T-helper 1 cell treated with Interleukin-12 subunit alpha and Interleukin-12 subunit beta and Interleukin-4 antibody, amounts not matched to agents 30 μg/mL and 1 μg/mL, for 36 hours (primary cell): ENCODE measurements around the gene GNAT1.
A peak's percentile ranks its signal among the peaks of the same experiment; 100 is the strongest.

ENCODE experiments used
- H3K27ac Mint-ChIP-seq: one replicate; pipeline ENCODE4 v1.8.0; 2021; ENCODE audit warnings: mild to moderate bottlenecking, mixed read lengths
- H3K27me3 Mint-ChIP-seq: one replicate; pipeline ENCODE4 v1.8.0; 2021; ENCODE audit warnings: low read depth, mixed read lengths
- H3K36me3 Mint-ChIP-seq: one replicate; pipeline ENCODE4 v1.8.0; 2021; ENCODE audit warnings: low read depth, mixed read lengths
- H3K4me1 Mint-ChIP-seq: one replicate; pipeline ENCODE4 v1.8.0; 2021; ENCODE audit warnings: low read depth, mixed read lengths
- H3K4me3 Mint-ChIP-seq: one replicate; pipeline ENCODE4 v1.8.0; 2021; ENCODE audit warnings: mild to moderate bottlenecking, moderate library complexity, mixed read lengths
- H3K9me3 Mint-ChIP-seq: one replicate; pipeline ENCODE4 v1.8.0; 2021; ENCODE audit warnings: mixed read lengths

GNAT1 gene

DNA sequence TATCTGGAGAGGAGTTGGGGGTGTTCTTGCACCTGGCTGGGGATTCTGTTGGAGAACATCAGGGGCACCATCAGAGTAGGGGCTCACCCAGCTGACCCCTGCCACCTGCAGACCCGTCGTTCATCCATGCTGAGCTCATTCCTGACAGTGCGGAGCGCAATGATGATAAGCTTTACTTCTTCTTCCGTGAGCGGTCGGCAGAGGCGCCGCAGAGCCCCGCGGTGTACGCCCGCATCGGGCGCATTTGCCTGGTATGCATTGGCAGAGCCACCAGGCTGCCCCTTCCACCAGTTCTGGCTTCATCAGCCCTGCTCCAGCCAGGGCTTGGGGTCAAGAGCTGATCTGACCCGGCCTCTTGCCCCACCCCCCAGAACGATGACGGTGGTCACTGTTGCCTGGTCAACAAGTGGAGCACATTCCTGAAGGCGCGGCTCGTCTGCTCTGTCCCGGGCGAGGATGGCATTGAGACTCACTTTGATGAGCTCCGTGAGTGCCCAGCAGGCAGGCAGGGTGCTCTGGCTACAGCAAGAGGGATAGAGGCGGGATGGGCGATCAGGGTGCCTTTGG, 8.8 kb upstream of the GNAT1 start:
- no peaks in the 10 kb centered on the region for H3K36me3 Mint-ChIP-seq

DNA sequence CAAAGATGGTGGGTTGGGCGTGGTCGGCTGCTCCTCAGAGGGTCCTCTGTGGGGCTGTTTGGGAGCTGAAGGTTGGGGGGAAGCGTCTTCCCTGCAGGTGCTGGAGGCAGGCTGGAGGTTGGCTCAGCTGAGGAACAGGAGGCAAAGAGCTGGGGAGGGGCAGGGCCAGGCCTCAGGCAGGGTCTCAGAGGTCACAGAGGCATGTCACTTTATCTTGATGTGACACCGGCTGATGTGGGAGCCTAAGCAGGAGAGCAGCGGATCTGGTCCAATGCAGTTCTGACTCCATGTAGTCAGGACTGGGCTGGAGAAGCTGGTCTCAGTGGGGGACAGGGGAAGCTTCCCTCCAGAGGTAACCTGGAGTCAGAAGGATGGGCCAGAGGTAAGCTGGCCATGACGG, 7.7 kb upstream of the GNAT1 start:
- no peaks in the 10 kb centered on the region for H3K4me1 Mint-ChIP-seq
- H3K4me3 Mint-ChIP-seq: no peak overlapping the region
- H3K27ac Mint-ChIP-seq: no peak overlapping the region
- no peaks in the 10 kb centered on the region for H3K36me3 Mint-ChIP-seq
- H3K27me3 Mint-ChIP-seq: no peaks in the 10 kb centered on the region
- H3K9me3 Mint-ChIP-seq: no peaks in the 10 kb centered on the region

More for the DNA sequence above, 8.8 kb upstream of the GNAT1 start:
- H3K4me1 Mint-ChIP-seq: no peaks in the 10 kb centered on the region
- no peaks in the 10 kb centered on the region for H3K27me3 Mint-ChIP-seq
- H3K27ac Mint-ChIP-seq: no peak overlapping the region
- no peaks in the 10 kb centered on the region for H3K9me3 Mint-ChIP-seq
- no peak overlapping the region for H3K4me3 Mint-ChIP-seq

DNA sequence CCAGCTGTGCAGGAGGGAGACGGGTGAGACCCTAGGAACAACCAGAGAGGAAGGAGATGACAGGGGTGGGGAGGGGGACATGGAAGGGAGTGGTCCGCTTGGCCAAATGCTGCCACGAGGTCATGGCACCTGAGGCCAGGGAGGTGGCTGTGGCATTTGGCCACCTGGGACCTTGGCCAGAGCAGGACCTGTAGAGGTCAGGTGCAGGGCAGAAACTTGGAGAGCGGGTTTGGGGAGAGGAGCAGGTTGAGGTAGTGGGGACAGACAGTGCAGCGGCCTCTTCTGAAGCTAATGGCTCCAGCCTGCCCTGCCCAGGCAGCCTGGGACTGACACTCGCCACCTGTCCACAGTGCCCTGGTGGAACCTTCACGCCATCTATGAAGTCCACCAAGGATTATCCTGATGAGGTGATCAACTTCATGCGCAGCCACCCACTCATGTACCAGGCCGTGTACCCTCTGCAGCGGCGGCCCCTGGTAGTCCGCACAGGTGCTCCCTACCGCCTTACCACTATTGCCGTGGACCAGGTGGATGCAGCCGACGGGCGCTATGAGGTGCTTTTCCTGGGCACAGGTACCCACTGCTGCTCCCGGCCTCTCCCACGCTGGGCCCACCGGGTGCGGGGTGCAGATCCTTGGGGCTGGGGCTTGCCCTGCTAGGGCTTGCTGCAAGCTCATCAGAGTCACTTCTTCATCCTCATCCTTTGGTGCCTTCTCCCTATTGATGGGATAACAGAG, 7.0 kb upstream of the GNAT1 start:
- no peaks in the 10 kb centered on the region for H3K36me3 Mint-ChIP-seq

DNA sequence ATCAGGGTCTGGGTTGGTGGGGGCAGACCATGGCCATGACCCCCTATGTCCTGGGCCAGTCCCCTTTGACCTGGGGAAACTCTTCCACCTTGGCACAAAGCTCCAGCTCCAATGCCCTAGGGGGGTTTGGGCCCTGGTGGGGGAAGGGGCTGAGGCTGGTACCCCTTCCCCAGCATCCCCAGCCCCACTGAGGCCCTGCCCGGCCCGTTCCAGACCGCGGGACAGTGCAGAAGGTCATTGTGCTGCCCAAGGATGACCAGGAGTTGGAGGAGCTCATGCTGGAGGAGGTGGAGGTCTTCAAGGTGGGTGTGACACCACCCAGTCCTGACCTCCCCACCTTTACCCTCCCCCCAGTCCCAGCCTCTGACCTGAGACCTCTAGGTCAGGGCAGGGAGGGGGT, 6.2 kb upstream of the GNAT1 start:
- Mint-ChIP-seq H3K36me3 (no peaks in the 10 kb centered on the region), H3K4me1 (no peaks in the 10 kb centered on the region), H3K27me3 (no peaks in the 10 kb centered on the region), H3K27ac (no peak overlapping the region), H3K9me3 (no peaks in the 10 kb centered on the region), H3K4me3 (no peak overlapping the region)

More for the DNA sequence above, 7.0 kb upstream of the GNAT1 start:
- Mint-ChIP-seq H3K4me3 (no peak overlapping the region), H3K27me3 (no peaks in the 10 kb centered on the region), H3K9me3 (no peaks in the 10 kb centered on the region), H3K27ac (no peak overlapping the region), H3K4me1 (no peaks in the 10 kb centered on the region)

DNA sequence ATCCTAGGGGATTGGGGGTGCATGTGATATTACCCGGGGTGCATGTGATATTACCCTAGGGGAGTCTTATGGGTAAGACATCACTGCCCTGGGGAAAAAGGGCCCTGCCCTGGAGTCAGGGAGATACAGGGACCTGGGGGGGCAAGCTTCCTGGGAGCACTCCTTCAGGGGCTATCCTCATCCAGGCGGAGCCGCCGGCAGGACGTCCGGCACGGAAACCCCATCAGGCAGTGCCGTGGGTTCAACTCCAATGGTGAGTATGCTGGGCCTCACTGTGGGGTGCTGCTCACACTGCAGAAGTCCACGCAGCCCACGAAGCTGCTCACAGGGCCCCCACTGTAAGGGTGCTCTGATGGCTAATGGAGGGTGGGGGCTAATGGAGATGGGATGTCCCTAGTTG, 5.3 kb upstream of the GNAT1 start:
- Mint-ChIP-seq H3K36me3 (no peaks in the 10 kb centered on the region), H3K27me3 (no peaks in the 10 kb centered on the region), H3K4me1 (no peaks in the 10 kb centered on the region), H3K9me3 (no peaks in the 10 kb centered on the region), H3K4me3 (no peak overlapping the region), H3K27ac (no peak overlapping the region)

DNA sequence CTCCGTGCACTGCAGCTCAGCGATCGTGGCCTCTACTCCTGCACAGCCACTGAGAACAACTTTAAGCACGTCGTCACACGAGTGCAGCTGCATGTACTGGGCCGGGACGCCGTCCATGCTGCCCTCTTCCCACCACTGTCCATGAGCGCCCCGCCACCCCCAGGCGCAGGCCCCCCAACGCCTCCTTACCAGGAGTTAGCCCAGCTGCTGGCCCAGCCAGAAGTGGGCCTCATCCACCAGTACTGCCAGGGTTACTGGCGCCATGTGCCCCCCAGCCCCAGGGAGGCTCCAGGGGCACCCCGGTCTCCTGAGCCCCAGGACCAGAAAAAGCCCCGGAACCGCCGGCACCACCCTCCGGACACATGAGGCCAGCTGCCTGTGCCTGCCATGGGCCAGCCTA, 3.7 kb upstream of the GNAT1 start:
- Mint-ChIP-seq H3K36me3 (no peaks in the 10 kb centered on the region), H3K9me3 (no peaks in the 10 kb centered on the region), H3K4me1 (no peaks in the 10 kb centered on the region), H3K4me3 (no peak overlapping the region), H3K27ac (no peak overlapping the region), H3K27me3 (peaks cover 2% of the 10 kb centered on the region)

DNA sequence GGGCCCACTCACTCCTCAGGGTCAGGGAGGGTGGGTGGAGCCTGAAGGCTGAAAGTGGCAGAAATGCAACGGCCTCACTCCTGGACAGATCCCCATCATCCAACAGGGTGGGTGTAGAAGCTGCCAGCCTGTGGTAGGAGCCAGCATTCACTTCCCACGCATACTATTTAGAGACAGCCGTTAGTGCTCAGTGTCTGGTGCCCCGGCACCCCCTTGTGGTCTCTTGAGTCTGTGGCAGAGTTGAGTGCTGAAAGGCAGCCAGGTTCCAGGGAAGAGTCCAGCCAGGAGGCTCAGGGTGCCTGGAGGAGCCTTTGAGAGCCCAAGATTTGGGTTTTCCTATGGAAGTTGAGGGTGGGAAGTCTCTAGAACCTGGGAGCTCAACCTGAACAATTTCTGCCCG, 2.1 kb upstream of the GNAT1 start:
- H3K27me3 Mint-ChIP-seq: peaks cover 6% of the 10 kb centered on the region
- H3K4me1 Mint-ChIP-seq: peaks cover 1% of the 10 kb centered on the region
- H3K27ac Mint-ChIP-seq: no peak overlapping the region
- H3K4me3 Mint-ChIP-seq: no peak overlapping the region
- no peaks in the 10 kb centered on the region for H3K36me3 Mint-ChIP-seq
- no peaks in the 10 kb centered on the region for H3K9me3 Mint-ChIP-seq

DNA sequence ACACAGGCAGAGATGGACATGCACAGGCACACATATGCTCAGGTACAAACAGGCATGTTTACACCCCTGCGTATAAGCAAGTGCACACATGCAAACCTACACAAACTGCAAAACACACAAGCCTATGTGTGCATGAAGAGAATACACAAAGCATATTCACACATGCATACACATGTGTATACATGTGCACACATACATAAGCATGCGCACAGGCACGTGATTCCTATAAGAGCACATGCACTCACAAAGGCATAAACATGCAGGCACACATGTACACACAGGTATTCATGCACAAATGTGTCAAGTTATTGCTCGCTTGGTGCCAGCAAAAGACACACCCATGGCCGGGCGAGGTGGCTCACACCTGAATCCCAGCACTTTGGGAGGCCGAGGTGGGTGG, 1.4 kb upstream of the GNAT1 start:
- Mint-ChIP-seq H3K9me3 (no peaks in the 10 kb centered on the region), H3K36me3 (no peaks in the 10 kb centered on the region), H3K27ac (no peak overlapping the region), H3K4me1 (peaks cover 4% of the 10 kb centered on the region), H3K4me3 (no peak overlapping the region), H3K27me3 (peaks cover 9% of the 10 kb centered on the region)

DNA sequence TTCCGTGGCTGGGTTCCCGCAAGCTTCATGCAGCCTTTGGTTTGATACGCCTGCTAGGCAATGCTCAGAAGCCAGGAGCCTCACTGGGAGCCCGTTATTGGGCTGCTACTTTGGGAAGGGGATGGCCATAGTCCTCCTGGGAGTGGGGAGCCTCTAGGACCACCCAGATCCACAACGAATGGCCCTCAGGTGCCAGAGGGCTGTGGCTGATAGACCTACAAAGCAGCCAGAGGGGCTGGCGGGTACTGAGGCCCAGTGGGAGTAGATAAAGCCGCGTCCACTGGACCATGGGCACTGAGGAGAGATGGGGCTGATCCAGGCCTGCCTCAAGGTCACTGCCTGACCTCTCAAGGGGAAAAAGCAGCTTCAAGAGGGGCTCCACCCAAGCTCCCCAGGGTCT, 714 bp downstream of the GNAT1 start:
- peaks cover 15% of the 10 kb centered on the region for H3K27me3 Mint-ChIP-seq
- H3K27ac Mint-ChIP-seq: no peak overlapping the region
- no peaks in the 10 kb centered on the region for H3K36me3 Mint-ChIP-seq
- H3K4me3 Mint-ChIP-seq: no peak overlapping the region
- H3K4me1 Mint-ChIP-seq: peaks cover 4% of the 10 kb centered on the region
- no peaks in the 10 kb centered on the region for H3K9me3 Mint-ChIP-seq

DNA sequence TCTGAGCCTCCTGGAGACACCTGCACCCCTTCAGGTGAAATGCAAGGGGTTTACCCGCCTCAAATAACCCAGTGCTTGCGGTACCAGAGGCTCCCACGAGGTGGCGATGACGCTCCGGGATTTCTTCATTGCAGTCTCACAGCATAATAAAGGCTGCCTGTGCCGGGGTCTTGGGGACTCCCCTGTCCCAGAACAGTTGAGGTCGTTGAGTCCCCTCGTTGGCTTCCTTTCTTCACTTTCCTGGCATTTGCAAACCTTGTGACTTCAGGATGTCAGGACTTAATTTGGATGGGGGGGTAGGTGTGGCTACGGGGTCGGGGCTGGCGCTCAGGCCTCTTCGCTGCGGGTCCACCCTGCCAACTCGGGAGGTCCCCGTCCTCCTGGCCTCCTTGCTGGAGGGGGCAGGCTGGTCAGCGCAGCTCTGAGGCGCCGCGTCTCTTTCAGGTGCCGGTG, 1.3 kb downstream of the GNAT1 start:
- Mint-ChIP-seq H3K27ac (no peak overlapping the region), H3K4me1 (peaks cover 4% of the 10 kb centered on the region), H3K4me3 (no peak overlapping the region), H3K36me3 (no peaks in the 10 kb centered on the region), H3K9me3 (no peaks in the 10 kb centered on the region), H3K27me3 (peaks cover 21% of the 10 kb centered on the region)

DNA sequence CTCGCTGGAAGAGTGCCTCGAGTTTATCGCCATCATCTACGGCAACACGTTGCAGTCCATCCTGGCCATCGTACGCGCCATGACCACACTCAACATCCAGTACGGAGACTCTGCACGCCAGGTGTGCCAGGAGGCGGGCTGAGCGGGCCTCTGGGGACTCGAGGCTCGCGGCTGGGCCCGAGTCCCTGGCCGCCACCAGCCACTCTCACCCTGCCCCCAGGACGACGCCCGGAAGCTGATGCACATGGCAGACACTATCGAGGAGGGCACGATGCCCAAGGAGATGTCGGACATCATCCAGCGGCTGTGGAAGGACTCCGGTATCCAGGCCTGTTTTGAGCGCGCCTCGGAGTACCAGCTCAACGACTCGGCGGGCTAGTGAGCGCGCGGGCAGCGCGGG, 1.9 kb downstream of the GNAT1 start:
- Mint-ChIP-seq H3K27me3 (peaks cover 22% of the 10 kb centered on the region), H3K4me1 (peaks cover 4% of the 10 kb centered on the region), H3K27ac (no peak overlapping the region), H3K4me3 (no peak overlapping the region), H3K9me3 (no peaks in the 10 kb centered on the region), H3K36me3 (no peaks in the 10 kb centered on the region)

DNA sequence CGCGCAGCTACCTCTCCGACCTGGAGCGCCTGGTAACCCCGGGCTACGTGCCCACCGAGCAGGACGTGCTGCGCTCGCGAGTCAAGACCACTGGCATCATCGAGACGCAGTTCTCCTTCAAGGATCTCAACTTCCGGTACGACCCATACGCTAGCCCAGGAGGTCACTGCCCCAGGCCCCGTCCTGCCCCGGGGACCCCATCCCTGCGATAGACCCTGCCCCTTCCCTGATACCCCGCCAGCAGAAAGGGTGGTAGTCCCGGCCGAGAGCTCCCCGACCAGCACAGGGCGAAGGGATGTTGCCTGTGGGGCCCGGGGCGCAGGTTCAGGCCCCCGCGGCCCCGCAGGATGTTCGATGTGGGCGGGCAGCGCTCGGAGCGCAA, 2.3 kb downstream of the GNAT1 start:
- peaks cover 22% of the 10 kb centered on the region for H3K27me3 Mint-ChIP-seq
- no peak overlapping the region for H3K27ac Mint-ChIP-seq
- H3K4me1 Mint-ChIP-seq: peaks cover 4% of the 10 kb centered on the region
- no peaks in the 10 kb centered on the region for H3K9me3 Mint-ChIP-seq
- no peaks in the 10 kb centered on the region for H3K36me3 Mint-ChIP-seq
- H3K4me3 Mint-ChIP-seq: no peak overlapping the region

DNA sequence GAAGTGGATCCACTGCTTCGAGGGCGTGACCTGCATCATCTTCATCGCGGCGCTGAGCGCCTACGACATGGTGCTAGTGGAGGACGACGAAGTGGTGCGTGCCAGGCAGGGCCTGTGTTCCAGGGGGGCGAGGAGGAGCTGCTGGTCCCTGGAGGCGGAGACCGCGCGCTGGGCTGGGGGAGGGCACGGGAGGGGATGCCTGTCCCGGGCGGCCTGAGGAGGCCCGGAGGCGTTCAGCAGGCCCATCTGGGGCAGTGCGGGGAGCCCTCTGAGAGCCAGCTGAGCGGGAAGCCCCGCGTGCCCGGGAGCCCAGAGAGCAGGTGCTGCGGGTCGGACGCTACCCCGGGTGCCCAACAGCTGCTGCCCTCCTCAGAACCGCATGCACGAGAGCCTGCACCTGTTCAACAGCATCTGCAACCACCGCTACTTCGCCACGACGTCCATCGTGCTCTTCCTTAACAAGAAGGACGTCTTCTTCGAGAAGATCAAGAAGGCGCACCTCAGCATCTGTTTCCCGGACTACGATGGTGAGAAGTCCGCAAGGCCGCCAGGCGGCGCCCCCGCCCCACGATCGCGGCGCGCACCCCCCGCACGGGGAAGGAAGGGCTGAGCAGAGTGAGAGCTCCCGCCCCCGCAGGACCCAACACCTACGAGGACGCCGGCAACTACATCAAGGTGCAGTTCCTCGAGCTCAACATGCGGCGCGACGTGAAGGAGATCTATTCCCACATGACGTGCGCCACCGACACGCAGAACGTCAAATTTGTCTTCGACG, 2.9 kb downstream of the GNAT1 start:
- Mint-ChIP-seq H3K4me1 (peaks cover 4% of the 10 kb centered on the region), H3K27ac (no peak overlapping the region), H3K9me3 (no peaks in the 10 kb centered on the region), H3K36me3 (no peaks in the 10 kb centered on the region), H3K27me3 (peaks cover 24% of the 10 kb centered on the region), H3K4me3 (peak overlapping the region; percentile 17)

DNA sequence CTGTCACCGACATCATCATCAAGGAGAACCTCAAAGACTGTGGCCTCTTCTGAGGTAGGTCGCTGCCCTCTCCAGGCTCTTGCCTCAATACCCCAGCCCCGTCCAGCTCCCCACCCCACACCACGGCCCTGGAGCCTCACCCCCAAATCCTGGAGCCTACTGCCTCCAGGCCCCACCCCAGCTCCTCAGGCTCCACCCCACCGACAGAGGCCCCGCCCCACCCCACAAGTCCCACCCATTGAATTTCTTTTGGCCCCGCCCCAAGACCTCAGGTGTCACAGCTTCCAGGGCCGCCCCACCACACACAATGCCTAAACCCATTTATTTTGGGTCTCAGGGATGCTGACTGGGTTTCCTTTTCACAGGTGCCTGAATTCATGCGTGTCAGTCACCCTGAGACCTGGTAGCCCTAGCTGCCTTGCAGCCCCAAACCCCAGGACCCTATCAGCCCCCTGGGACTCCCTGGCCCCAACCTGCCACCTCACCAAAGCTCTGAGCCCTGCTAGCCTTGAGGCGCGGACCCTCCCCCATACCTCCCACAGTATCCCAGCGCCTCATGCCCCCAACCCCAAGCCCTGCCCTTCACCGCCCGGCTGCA, 3.6 kb downstream of the GNAT1 start:
- peaks cover 25% of the 10 kb centered on the region for H3K27me3 Mint-ChIP-seq
- H3K9me3 Mint-ChIP-seq: no peaks in the 10 kb centered on the region
- peak overlapping the region; percentile 17 for H3K4me3 Mint-ChIP-seq
- no peak overlapping the region for H3K27ac Mint-ChIP-seq
- peaks cover 4% of the 10 kb centered on the region for H3K4me1 Mint-ChIP-seq
- no peaks in the 10 kb centered on the region for H3K36me3 Mint-ChIP-seq
